AG08395 (cell line): Measurements from ENCODE around the gene UBR3.
"Not testable (repeated sequence)": the region's sequence is repeated elsewhere in the genome, so short reads cannot be mapped to it uniquely, and the experiment has no call there.

Experiments used
- DNase-seq: peaks from one replicate; pipeline ENCODE4 v3.0.0; 2012; ENCODE audit warnings: mixed read lengths, low spot score

UBR3 gene

GRCh38 chr2:169871369-169871768 lies 44.1 kb downstream of the UBR3 start:
- DNase-seq = not testable (repeated sequence)

DNA sequence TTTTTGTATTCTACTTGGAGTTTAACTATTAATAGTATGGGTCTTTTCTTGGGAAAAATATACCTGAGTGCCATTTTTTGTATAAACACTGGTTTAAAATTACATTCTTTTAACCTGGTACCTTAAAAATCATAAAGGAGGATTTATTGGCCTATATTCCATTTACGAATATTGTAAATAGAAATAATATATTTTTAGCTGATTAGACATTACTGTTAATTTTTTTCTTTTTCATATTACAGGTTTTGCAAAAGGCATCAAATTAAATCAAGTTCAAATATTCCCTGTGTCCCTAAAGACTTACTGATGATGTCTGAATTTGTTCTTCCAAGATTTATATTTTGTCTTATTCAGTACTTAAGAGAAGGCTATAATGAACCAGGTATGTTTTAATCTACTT lies 44.7 kb downstream of the UBR3 start:
- DNase-seq = no peak

GRCh38 chr2:169877398-169877797 lies 50.1 kb downstream of the UBR3 start:
- DNase-seq = peak; percentile 4

GRCh38 chr2:169887120-169887519 lies 59.9 kb downstream of the UBR3 start:
- DNase-seq = no peak

GRCh38 chr2:169891593-169892298 lies 64.5 kb downstream of the UBR3 start:
- no peak for DNase-seq

GRCh38 chr2:169892951-169893350 lies 65.7 kb downstream of the UBR3 start:
- no peak for DNase-seq

GRCh38 chr2:169895294-169895985 lies 68.2 kb downstream of the UBR3 start:
- DNase-seq = peak; percentile 6

- no peak for DNase-seq
These were observed 70.6 kb downstream of the UBR3 start for GRCh38 chr2:169897834-169898233.

DNA sequence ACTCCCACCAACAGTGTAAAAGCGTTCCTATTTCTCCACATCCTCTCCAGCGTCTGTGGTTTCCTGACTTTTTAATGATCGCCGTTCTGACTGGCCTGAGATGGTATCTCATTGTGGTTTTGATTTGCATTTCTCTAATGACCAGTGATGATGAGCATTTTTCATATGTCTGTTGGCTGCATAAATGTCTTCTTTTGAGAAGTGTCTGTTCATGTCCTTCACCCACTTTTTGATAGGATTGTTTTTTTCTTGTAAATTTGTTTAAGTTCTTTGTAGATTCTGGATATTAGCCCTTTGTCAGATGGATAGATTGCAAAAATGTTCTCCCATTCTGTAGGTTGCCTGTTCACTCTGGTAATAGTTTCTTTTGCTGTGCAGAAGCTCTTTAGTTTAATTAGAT lies 72.8 kb downstream of the UBR3 start:
- not testable (repeated sequence) for DNase-seq

GRCh38 chr2:169900686-169901085 lies 73.4 kb downstream of the UBR3 start:
- DNase-seq = no peak

DNA sequence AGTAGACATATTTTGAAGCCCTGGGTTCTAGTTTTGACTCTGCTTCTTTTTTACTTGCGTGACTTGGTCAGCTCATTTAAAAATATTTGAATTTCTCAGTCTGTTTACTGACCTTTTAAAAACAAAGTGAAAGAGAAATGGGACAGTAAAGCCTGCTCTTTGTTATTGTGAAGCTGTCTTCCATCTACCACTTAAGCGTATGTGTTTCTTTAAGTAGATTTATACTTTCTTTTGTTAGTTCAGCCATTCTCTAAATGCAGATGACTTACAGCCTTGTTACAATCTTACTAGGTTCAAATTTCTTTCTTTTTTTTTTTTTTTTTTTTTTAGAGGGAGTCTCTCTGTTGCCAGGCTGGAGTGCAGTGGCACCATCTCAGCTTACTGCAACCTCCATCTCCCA lies 79.5 kb downstream of the UBR3 start:
- no peak for DNase-seq

GRCh38 chr2:169909376-169909775 lies 82.1 kb downstream of the UBR3 start:
- no peak for DNase-seq

GRCh38 chr2:169910109-169910799 lies 83.0 kb downstream of the UBR3 start:
- DNase-seq = no peak

GRCh38 chr2:169911119-169911518 lies 83.9 kb downstream of the UBR3 start:
- no peak for DNase-seq

DNA sequence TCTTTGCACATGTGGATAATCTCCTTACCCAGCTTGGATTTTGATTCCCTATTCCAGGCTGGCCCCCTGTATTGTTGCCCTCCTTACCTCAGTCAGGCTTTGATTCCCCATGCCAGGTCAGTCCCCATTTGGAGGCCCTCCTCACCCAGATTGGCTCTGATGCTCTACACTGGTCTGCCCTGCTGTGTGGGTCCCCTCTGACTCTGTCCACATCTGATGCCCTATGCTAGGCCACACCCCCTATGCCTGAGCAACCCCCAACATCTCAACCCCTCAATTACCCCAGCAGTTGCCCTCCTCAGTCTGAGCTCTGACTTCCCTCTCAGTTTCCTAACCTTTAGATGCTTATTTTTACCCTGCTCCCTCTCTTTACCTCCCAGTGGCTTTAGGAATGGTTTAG lies 89.4 kb downstream of the UBR3 start:
- DNase-seq = no peak

GRCh38 chr2:169923977-169924376 lies 96.7 kb downstream of the UBR3 start:
- DNase-seq = no peak

DNA sequence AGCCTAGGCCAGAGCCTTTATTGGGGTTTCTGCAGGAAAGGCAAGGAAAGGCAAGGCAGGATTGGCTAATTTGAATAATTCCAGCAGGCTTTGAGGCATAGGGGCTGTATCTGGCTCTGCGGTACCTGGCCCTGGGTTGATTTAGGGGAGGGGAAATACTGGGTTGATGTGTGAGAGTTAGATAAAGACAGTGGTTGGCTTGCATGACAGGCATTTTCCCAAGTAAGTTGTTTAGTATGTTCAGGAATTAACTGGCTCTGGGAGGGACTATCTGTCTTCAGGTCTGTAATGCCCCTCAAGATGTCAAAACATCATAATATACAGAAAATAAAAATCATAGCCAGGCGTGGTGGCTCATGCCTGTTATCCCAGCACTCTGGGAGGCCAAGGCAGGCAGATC lies 98.7 kb downstream of the UBR3 start:
- no peak for DNase-seq

DNA sequence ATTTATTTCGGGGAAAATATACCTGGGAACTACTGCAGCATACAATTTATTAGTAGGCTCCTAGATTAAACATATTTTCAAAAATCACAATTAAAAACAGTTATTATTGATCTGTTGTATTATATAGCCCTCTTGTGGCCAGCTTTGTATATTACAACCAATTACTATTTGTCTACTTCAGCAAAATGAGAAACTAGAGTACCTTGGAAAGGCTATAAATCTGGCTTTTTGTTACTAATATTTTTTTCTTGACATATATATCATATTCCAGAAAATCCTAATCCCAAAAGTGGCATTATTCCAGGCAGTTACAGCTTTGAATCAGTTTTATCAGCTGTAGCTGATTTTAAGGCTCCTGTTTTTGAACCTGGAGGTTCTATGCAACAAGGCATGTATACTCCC lies 101.2 kb downstream of the UBR3 start:
- DNase-seq = peak; percentile 6

GRCh38 chr2:169933124-169933711 lies 106.0 kb downstream of the UBR3 start:
- peak; percentile 51 for DNase-seq

DNA sequence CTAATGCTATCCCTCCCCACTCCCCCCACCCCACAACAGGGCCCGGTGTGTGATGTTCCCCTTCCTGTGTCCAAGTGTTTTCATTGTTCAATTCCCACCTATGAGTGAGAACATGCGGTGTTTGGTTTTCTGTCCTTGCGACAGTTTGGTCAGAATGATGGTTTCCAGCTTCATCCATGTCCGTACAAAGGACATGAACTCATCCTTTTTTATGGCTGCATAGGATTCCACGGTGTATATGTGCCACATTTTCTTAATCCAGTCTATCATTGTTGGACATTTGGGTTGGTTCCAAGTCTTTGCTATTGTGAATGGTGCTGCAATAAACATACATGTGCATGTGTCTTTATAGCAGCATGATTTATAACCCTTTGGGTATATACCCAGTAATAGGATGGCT lies 109.4 kb downstream of the UBR3 start:
- DNase-seq = not testable (repeated sequence)

GRCh38 chr2:169945515-169945914 lies 118.3 kb downstream of the UBR3 start:
- DNase-seq = no peak

DNA sequence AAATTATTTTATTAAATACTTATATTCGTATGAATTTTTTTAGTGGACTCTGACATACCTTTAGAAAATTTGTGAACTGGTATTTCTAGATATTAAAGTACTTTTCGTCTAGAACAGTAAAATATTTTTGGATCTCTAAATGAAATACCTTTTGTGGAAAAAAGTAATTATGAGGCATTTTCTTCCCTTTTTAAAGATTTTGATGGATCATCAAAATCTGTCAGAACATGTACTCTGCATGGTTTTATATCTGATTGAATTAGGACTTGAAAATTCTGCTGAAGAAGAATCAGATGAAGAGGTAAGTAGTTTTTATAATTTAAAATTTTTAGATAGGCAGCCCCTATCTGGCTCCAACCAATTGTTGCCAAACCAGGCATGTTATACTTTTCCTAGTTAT lies 118.8 kb downstream of the UBR3 start:
- DNase-seq = no peak

- DNase-seq = no peak
These were observed 119.3 kb downstream of the UBR3 start for GRCh38 chr2:169946546-169946945.
